HepG2 (cell line): ENCODE results near the gene CYB5D1. TPM values are rescaled to one million over a fixed set of nuclear protein-coding genes. Genes with fewer than 3 reads are reported as not detected.

Experiments
- ATAC-seq: fragments of 200-7000 bp; cut with Tn5 transposase; 3 replicates; pipeline ENCODE4 v1.9.1; 2020; ENCODE audit warnings: mild to moderate bottlenecking, moderate library complexity
- BruUV-seq: library from RNA; stranded (reverse); fragments of 400-500 nt; replicated peaks from 2 replicates; lab custom pipeline; 2021; lab: Mats Ljungman, UMichigan
- CTCF ChIA-PET: fragments of 300-600 bp; formaldehyde crosslinking; extraction: SDS; loops from one replicate; lab custom pipeline; 2021; ENCODE audit warnings: low total read pairs, inconsistent platforms, low intra/inter-chr PET ratio; lab: Yijun Ruan, JAX
- POLR2A ChIA-PET: fragments of 350-600 bp; sonication (Branson Sonifier 250); formaldehyde crosslinking; loops from one replicate; lab custom pipeline; 2020; ENCODE audit warnings: antibody characterized with exemption, inconsistent platforms; lab: Yijun Ruan, JAX
- DNase-seq: peaks from one replicate; pipeline ENCODE4 v3.0.0-alpha.2; 2015; ENCODE audit warnings: low spot score
- FAIRE-seq: peaks from 3 replicates; lab custom pipeline; 2011; peaks lifted over from hg19 to GRCh38; lab: Jason Lieb, UNC
- H2AFZ ChIP-seq: one replicate; pipeline ENCODE4 v1.6.1; 2011; ENCODE audit warnings: low read length, inconsistent platforms
- H3K27ac ChIP-seq: fragments of 300-600 bp; 3 replicates; pipeline ENCODE4 v1.8.0; 2011; ENCODE audit warnings: mixed run types, mild to moderate bottlenecking, mixed read lengths, low read length, inconsistent platforms; ENCODE audit not compliant: insufficient read depth; ENCODE audit errors: extremely low read length
- H3K27me3 ChIP-seq, 2 experiments: fragments of 200-600 bp in 1 of 2; 2 replicates in 1 of 2; 3 replicates in 1 of 2; pipeline versions ENCODE4 v1.6.0 to v1.8.0; 2011; ENCODE audit warnings: low read length in 2 of 2, mild to moderate bottlenecking in 2 of 2, moderate library complexity in 2 of 2, inconsistent platforms in 1 of 2; ENCODE audit not compliant: insufficient read depth in 2 of 2, control insufficient read depth in 1 of 2
- H3K36me3 ChIP-seq, 2 experiments: fragments of 200-600 bp in 1 of 2; replicated peaks in 1 of 2; 2 replicates in 1 of 2; 3 replicates in 1 of 2; pipeline versions ENCODE4 v1.5.1 to v1.8.0; 2011; ENCODE audit warnings: low read length in 2 of 2, inconsistent platforms in 1 of 2; ENCODE audit not compliant: insufficient read depth in 2 of 2, control insufficient read depth in 1 of 2
- H3K4me1 ChIP-seq: 2 replicates; pipeline ENCODE4 v1.5.1; 2012; ENCODE audit warnings: low read length, inconsistent platforms; ENCODE audit not compliant: insufficient read depth
- H3K4me2 ChIP-seq: 2 replicates; pipeline ENCODE4 v1.6.0; 2011; ENCODE audit warnings: low read depth, low read length, inconsistent platforms
- H3K4me3 ChIP-seq, 3 experiments: fragments of 200-600 bp in 1 of 3; sonication (generic), shearing (Covaris generic) in 1 of 3; replicated peaks in 1 of 3; 2 replicates each; pipeline ENCODE4 v1.5.1; 2011 to 2016; ENCODE audit warnings: low read length in 3 of 3, inconsistent platforms in 2 of 3, low read depth in 2 of 3, mild to moderate bottlenecking in 2 of 3, control low read depth in 1 of 3, mixed read lengths in 1 of 3; ENCODE audit not compliant: insufficient read depth in 1 of 3
- H3K79me2 ChIP-seq: one replicate; pipeline ENCODE4 v1.6.1; 2011; ENCODE audit warnings: low read length, inconsistent platforms; ENCODE audit not compliant: insufficient read depth
- H3K9ac ChIP-seq: 2 replicates; pipeline ENCODE4 v1.6.0; 2011; ENCODE audit warnings: mild to moderate bottlenecking, low read depth, low read length, inconsistent platforms; ENCODE audit not compliant: insufficient read depth
- H3K9me3 ChIP-seq: 2 replicates; pipeline ENCODE4 v1.5.1; 2012; ENCODE audit warnings: mild to moderate bottlenecking, low read length
- H4K20me1 ChIP-seq: 2 replicates; pipeline ENCODE4 v1.6.0; 2011; ENCODE audit warnings: inconsistent platforms, mild to moderate bottlenecking, low read length, moderate library complexity; ENCODE audit not compliant: insufficient read depth
- DR1 ChIP-seq: sonication (generic); formaldehyde crosslinking; IDR thresholded peaks from 2 replicates; pipeline ENCODE4 v1.8.0; 2021; ENCODE audit warnings: mild to moderate bottlenecking, missing genetic modification reagents, inconsistent platforms
- GABPA ChIP-seq, 2 experiments: IDR thresholded peaks; 2 replicates each; pipeline ENCODE4 v1.6.1; 2011 to 2016; ENCODE audit warnings: low read depth in 2 of 2, low read length in 1 of 2, missing biosample characterization in 1 of 2, missing genetic modification characterization in 1 of 2
- PHF21A ChIP-seq: sonication (generic); formaldehyde crosslinking; IDR thresholded peaks from 2 replicates; pipeline ENCODE4 v1.5.0; 2020; ENCODE audit warnings: mild to moderate bottlenecking, missing genetic modification reagents
- POLR2G ChIP-seq: fragments of 200-400 bp; formaldehyde crosslinking; IDR thresholded peaks from 2 replicates; pipeline ENCODE4 v1.6.1; 2018; ENCODE audit warnings: mild to moderate bottlenecking, low read depth, low read length, moderate library complexity
- RARA ChIP-seq: IDR thresholded peaks from 2 replicates; pipeline ENCODE4 v1.6.1; 2016; ENCODE audit warnings: missing genetic modification reagents, missing compliant biosample characterization
- SKI ChIP-seq: fragments of 450-650 bp; IDR thresholded peaks from one replicate; pipeline ENCODE4 v1.6.1; 2018; ENCODE audit warnings: mild to moderate bottlenecking; ENCODE audit not compliant: partially characterized antibody
- ZFP36L1 ChIP-seq: sonication (generic); formaldehyde crosslinking; IDR thresholded peaks from 2 replicates; pipeline ENCODE4 v1.8.0; 2022; ENCODE audit warnings: mild to moderate bottlenecking, missing genetic modification reagents, moderate library complexity
- ZNF333 ChIP-seq: sonication (generic); formaldehyde crosslinking; IDR thresholded peaks from 2 replicates; pipeline ENCODE4 v1.4.0; 2020; ENCODE audit warnings: mild to moderate bottlenecking, missing genetic modification reagents, borderline replicate concordance
- ZNF496 ChIP-seq: sonication (generic); formaldehyde crosslinking; IDR thresholded peaks from 2 replicates; pipeline ENCODE4 v1.8.1; 2023; ENCODE audit warnings: mild to moderate bottlenecking, moderate library complexity, missing genetic modification reagents; ENCODE audit not compliant: insufficient replicate concordance
- ZNF737 ChIP-seq: sonication (generic); formaldehyde crosslinking; IDR thresholded peaks from 2 replicates; pipeline ENCODE4 v1.5.0; 2020; ENCODE audit warnings: missing genetic modification reagents, mild to moderate bottlenecking, borderline replicate concordance
- ZNF775 ChIP-seq: sonication (generic); formaldehyde crosslinking; IDR thresholded peaks from 2 replicates; pipeline ENCODE4 v1.4.0; 2020; ENCODE audit warnings: missing genetic modification reagents, mild to moderate bottlenecking, moderate library complexity, borderline replicate concordance
- WGBS: methylation state at CpG from one replicate; pipeline ENCODE4 v1.1.6; 2017; ENCODE audit warnings: low lambda C conversion rate; 5-methylcytosine and 5-hydroxymethylcytosine counted together
- in situ Hi-C: cut with HindIII; loops from 2 replicates; pipeline ENCODE4 v1.10.0; 2017; ENCODE audit warnings: low pct_unique_long_range_greater_than_20kb; ENCODE audit not compliant: extremely low pct_ligation_motif_present
- intact Hi-C: fragments of 100-400 bp; cut with micrococcal nuclease; formaldehyde crosslinking; loops from one replicate; pipeline ENCODE4 v1.10.0; 2022; ENCODE audit not compliant: unreplicated experiment
- polyA plus RNA-seq, 8 experiments: library from polyadenylated mRNA; depleted of rRNA in 3 of 8; stranded (reverse) in 7 of 8; unstranded in 1 of 8; fragments of >200 nt; fragmentation: Illumina TruSeq in 4 of 8; extraction: Trizol in 4 of 8; gene quantifications; 2 replicates each; pipeline versions ENCODE4 v1.2.1 to v1.2.3, GENCODE V29; 2011 to 2016; ENCODE audit warnings: low read depth in 4 of 8, missing spikeins in 1 of 8, mixed read lengths in 1 of 8; ENCODE audit not compliant: insufficient read depth in 1 of 8
- total RNA-seq, 5 experiments: library from RNA; depleted of rRNA; stranded (reverse); fragments of >200 nt; fragmentation: Illumina TruSeq; extraction: Trizol; gene quantifications; 2 replicates each; pipeline ENCODE4 v1.2.3, GENCODE V29; 2016; ENCODE audit warnings: low read depth in 1 of 5
- TF ChIP-seq, protein P1 (sequence below): sonication (generic); formaldehyde crosslinking; IDR thresholded peaks from 2 replicates; pipeline ENCODE4 v1.4.0; 2020; ENCODE audit warnings: missing genetic modification reagents, borderline replicate concordance
- TF ChIP-seq, protein P2 (sequence below): sonication (generic); formaldehyde crosslinking; IDR thresholded peaks from 2 replicates; pipeline ENCODE4 v1.8.1; 2022; ENCODE audit warnings: low read depth, mild to moderate bottlenecking, missing genetic modification reagents
- TF ChIP-seq, protein P3 (sequence below): IDR thresholded peaks from 2 replicates; pipeline ENCODE4 v1.6.1; 2012; ENCODE audit warnings: inconsistent platforms

The CYB5D1 gene
- total and polyA plus RNA-seq, 2 of the 13 experiments (the other 11 are each of a cell fraction or from before 2014, with no cell fraction given): 8.9 to 17.0 TPM

DNA sequence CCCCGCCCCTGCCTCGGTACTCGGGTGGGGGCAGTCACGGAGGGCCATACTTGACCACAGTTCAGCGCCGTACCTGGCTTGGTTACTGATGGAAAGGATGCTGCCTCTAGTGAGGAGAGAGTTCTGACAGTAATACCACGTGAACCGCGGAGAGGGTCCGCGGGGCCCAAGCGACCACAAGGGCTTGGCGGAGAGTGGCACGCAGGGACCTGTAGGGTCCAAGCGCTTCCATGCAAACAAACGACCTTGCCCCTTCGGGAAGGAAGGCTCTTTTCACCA is 14.6 kb upstream of the CYB5D1 start (continued):
- TF ChIP-seq, protein P1, sequence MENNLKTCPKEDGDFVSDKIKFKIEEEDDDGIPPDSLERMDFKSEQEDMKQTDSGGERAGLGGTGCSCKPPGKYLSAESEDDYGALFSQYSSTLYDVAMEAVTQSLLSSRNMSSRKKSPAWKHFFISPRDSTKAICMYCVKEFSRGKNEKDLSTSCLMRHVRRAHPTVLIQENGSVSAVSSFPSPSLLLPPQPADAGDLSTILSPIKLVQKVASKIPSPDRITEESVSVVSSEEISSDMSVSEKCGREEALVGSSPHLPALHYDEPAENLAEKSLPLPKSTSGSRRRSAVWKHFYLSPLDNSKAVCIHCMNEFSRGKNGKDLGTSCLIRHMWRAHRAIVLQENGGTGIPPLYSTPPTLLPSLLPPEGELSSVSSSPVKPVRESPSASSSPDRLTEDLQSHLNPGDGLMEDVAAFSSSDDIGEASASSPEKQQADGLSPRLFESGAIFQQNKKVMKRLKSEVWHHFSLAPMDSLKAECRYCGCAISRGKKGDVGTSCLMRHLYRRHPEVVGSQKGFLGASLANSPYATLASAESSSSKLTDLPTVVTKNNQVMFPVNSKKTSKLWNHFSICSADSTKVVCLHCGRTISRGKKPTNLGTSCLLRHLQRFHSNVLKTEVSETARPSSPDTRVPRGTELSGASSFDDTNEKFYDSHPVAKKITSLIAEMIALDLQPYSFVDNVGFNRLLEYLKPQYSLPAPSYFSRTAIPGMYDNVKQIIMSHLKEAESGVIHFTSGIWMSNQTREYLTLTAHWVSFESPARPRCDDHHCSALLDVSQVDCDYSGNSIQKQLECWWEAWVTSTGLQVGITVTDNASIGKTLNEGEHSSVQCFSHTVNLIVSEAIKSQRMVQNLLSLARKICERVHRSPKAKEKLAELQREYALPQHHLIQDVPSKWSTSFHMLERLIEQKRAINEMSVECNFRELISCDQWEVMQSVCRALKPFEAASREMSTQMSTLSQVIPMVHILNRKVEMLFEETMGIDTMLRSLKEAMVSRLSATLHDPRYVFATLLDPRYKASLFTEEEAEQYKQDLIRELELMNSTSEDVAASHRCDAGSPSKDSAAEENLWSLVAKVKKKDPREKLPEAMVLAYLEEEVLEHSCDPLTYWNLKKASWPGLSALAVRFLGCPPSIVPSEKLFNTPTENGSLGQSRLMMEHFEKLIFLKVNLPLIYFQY: no peak

DNA sequence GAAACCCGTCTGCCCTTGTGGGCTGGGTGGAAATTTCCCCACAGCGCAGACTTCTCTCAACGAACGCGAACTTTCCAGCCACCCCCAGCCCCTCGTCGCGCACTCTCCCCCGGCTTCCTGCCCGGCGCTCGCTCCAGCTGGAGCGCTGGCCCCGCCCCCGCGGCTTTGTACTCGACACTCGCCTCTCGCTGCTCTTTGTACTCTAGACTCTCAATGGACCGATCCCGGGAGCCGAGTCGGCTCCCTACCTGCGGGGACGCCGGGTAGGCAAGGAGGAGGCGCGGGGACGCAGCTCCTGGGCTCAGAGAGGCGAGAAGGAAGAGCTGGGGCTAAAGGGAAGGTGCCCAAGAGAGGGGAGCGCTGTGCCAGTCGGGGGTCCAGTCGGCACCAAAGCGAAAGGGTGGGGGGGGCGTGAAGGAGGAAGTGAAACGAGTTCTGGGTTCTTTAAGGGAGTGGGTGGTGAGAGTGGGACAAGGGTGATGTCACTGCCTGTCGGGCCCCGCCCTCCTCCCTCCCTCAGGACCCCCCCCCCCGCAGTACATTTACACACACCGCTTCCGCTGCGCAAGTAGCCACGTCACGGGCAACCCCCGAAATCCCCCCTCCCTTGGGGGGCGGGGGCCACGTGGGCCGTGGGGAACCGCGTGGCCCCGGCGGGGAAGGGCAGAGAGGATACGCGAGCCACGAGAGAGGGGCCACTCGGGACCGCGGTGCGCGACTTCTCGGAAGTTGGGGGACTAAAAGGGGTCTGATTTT is 14.1 kb upstream of the CYB5D1 start:
- Histone ChIP-seq H3K4me1 (peaks cover 36% of the 10 kb centered on the region), H3K27ac (peak overlapping the region; percentile 97), H4K20me1 (peaks cover 26% of the 10 kb centered on the region), H2AFZ (no peak overlapping the region), H3K79me2 (peaks cover 50% of the 10 kb centered on the region), H3K9ac (peak overlapping the region; percentile 96), H3K36me3 (peaks cover 19 to 22% of the 10 kb centered on the region in 2 experiments; a peak in 4 of 5 replicates), H3K9me3 (no peaks in the 10 kb centered on the region), H3K27me3 (peaks cover 0 to 3% of the 10 kb centered on the region in 2 experiments; a peak in 1 of 5 replicates), H3K4me2 (peak overlapping the region; percentile 99), H3K4me3 (peak overlapping the region; percentile 83 to 95 (median 86))
- peak; percentile 85 for DNase-seq
- CTCF ChIA-PET: no interaction called here
- peak; percentile 50 for ATAC-seq
- in situ Hi-C loops (loop anchor here (10.0 kb wide), 1 partner anchor 269 kb away; the partner anchor contains the start of gene CD68), intact Hi-C loops (loop anchor here (5.0 kb wide), 1 partner anchor 199 kb away; no protein-coding TSS in a partner anchor)
- WGBS: 1% methylated on average over 49 of the region's 61 CpGs
- BruUV-seq: no TSS peak
- POLR2A ChIA-PET: interaction anchor here (1.3 to 6.4 kb wide), 6 partner anchors 10 to 440 kb away, joined by 3 to 159 read pairs (median 6); partner anchors contain the start of genes CNTROB, CYB5D1, KDM6B and NAA38
- no peak for FAIRE-seq
- TF ChIP-seq GABPA (IDR thresholded peaks at IDR 0.05; ENCODE audit: low read depth, low read length): peak; percentile 10; the same call in 1 of the 2 replicates
- TF ChIP-seq GABPA (CRISPR knock-in tag; IDR thresholded peaks at IDR 0.05; ENCODE audit: low read depth): no peak; the same call in 1 of the 2 replicates
- no peak for TF ChIP-seq ZNF737
- TF ChIP-seq ZFP36L1 (CRISPR knock-in tag): 0 out of 2 replicates have a peak, but pooled peaks have one; percentile 40
- 0 out of 2 replicates have a peak, but pooled peaks have one; percentile 24 for TF ChIP-seq PHF21A (CRISPR knock-in tag)
- peak; percentile 48; the same call in 1 of the 2 replicates for TF ChIP-seq DR1 (CRISPR knock-in tag)
- TF ChIP-seq, protein P2, sequence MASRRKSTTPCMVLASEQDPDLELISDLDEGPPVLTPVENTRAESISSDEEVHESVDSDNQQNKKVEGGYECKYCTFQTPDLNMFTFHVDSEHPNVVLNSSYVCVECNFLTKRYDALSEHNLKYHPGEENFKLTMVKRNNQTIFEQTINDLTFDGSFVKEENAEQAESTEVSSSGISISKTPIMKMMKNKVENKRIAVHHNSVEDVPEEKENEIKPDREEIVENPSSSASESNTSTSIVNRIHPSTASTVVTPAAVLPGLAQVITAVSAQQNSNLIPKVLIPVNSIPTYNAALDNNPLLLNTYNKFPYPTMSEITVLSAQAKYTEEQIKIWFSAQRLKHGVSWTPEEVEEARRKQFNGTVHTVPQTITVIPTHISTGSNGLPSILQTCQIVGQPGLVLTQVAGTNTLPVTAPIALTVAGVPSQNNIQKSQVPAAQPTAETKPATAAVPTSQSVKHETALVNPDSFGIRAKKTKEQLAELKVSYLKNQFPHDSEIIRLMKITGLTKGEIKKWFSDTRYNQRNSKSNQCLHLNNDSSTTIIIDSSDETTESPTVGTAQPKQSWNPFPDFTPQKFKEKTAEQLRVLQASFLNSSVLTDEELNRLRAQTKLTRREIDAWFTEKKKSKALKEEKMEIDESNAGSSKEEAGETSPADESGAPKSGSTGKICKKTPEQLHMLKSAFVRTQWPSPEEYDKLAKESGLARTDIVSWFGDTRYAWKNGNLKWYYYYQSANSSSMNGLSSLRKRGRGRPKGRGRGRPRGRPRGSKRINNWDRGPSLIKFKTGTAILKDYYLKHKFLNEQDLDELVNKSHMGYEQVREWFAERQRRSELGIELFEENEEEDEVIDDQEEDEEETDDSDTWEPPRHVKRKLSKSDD (CRISPR knock-in tag): peak; percentile 58; the same call in 1 of the 2 replicates
- peak; percentile 71 for TF ChIP-seq SKI
- no peak for TF ChIP-seq ZNF333
- TF ChIP-seq POLR2G: peak; percentile 83
- TF ChIP-seq ZNF775 (CRISPR knock-in tag): no peak
- no peak for TF ChIP-seq ZNF496 (CRISPR knock-in tag)
- TF ChIP-seq, protein P3, sequence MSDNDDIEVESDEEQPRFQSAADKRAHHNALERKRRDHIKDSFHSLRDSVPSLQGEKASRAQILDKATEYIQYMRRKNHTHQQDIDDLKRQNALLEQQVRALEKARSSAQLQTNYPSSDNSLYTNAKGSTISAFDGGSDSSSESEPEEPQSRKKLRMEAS: peak; percentile 75
- TF ChIP-seq RARA (CRISPR knock-in tag): peak; percentile 37; the same call in 1 of the 2 replicates
